SH-SY5Y (cell line): ENCODE measurements around the gene KRT9.

Experiments
- GATA2 ChIP-seq: IDR thresholded peaks from 2 replicates; pipeline ENCODE4 v1.6.1; 2011; ENCODE audit warnings: mild to moderate bottlenecking, low read depth, low read length
- GATA3 ChIP-seq: IDR thresholded peaks from 2 replicates; pipeline ENCODE4 v1.6.1; 2011; ENCODE audit warnings: low read depth, mild to moderate bottlenecking, low read length, moderate library complexity

KRT9 gene

DNA sequence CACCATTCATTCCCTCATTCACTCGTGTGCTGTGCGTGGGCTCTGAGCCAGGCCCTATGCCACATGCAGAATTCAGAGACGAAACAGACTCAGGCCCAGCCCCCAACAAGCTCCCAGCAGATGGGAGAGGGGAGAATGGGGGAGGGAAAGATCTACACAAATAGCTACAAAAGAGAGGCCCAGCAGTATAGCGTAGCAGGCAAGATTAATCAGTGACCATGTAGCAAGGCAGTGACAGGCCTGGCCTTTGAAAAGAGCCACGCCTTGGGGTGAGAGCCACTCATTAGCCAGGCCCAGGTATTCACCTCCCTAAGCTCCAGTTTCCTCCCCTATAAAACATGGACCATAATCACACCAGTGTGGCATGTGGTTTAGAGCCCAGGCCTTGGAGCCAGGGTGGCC is 27.4 kb downstream of the KRT9 start:
- TF ChIP-seq GATA2 (no peak), GATA3 (no peak)

DNA sequence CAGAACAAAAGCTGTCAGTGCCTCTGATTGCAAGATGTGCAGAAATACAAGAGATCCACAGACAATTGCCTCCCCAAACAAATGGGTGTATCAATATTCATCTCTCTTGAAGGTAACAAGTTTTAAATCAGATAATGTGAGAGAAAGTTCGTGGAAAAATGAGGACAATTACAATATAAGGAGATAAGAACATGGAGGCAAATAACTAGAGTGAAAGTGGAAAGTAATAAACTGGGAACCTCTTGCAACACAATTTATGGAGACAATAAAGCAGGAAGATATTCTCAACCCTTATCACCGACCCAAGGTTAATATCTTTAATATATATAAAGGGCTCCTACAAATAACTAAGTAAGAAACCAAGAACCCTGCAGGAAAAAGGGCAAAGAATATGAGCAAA is 29.5 kb downstream of the KRT9 start:
- TF ChIP-seq GATA3, result no peak
- no peak for TF ChIP-seq GATA2

DNA sequence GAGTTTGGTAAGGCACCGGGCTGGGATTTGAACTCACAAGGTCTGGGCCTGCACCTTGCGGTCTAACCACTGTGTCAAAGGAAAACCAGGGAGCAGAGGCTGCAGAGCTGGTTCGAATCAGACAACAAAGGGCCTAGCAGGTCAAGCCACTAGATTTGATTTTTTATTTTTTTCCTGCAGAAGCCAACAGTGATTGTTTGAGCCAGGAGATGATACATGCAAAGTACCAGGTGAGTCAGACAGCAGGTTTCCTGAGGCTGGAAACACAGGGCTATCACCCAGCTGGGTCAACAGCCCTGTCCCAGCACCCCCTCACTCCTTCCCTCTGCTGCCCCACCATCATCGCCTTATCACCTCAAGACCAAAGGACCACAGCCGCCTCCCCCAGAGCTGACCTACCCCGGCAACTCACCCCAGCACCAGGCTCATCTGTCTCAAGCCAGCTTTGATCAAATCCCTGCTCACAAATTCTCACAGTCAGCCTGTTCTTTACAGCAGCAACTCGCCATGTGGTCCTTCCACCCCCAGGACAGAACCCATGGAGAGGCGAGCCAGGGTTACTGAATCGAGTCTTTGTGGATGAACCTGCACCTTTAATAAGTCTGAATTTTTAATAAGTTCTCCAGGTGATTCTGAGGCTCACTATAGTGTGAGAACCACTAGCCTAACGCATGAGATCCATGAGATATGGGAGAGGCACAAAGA is 30.8 kb downstream of the KRT9 start:
- TF ChIP-seq GATA3, result no peak
- no peak for TF ChIP-seq GATA2

DNA sequence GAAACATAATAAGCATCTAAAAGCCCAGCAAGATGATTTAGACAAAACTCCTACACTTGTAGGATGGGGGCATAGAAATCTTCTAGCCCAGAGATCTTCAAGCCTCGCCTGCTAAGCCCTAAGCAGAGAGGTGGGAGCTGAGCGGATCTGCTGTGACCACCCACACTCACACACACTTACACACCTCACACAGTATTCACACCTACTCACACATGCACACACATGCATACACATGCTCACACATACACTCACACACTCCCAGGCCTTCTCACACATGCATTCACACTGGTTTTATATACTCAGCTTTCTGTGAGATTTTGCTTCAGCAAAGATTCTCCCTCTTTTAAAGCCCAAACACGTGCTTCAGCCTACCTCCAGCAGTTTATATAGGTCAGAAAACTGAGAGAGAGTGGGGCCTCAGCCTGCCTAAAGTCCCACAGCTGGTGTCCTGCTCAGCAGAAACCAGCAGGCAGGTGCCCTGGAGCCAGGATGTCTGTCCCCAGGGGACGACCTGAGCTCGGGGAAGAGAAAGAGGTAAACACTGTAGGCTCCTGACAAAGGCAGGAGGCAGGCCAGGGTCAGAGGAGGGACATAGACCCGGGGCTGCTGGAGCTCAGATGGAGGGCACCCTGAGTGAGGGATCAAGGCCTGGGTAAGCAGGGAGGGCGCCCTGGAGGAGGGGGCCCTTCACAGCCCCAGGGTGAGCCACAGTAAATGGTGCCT is 31.7 kb downstream of the KRT9 start:
- no peak for TF ChIP-seq GATA3

DNA sequence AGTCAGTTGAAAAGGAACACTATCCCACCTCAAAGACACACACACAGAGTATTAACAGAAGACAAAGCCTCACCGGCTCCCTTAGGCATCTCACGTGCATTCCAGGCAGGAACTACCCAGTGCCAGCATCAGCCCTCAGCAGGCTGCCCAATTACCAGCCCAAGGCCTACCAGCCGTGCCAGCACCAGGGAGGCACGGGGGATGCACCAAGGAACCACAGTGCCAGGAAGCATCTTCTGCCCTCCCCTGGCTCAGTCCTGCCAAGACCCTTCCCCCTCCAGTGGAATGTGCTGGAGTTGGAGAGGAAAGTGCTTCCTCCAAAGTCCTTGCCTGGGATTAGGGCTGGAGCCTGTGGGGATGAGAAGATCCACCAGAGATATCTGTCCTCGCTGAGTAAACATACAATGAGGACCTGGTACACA is 32.8 kb downstream of the KRT9 start:
- no peak for TF ChIP-seq GATA2
- no peak for TF ChIP-seq GATA3

DNA sequence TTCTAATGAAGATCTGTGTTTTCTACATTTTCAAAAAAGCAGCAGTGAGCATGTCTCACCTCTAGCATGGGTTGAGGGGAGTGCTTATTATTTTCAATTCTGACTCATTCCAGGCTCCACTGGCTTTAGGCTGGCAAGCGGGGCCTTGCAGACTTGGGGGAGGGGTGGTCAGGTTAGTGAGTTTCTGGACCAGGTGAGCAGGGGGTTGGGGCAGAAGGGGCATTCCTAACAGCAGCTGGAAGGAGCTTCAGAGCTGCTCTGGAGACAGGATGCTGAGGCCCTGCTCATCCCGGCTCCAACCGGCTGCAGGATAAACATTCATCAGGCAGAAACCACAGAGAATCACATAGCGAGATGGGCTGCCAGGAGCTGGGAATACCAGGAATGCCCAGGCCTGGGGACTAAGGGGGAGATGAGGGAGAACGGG is 33.3 kb downstream of the KRT9 start:
- TF ChIP-seq GATA3, result no peak
- TF ChIP-seq GATA2, result no peak

DNA sequence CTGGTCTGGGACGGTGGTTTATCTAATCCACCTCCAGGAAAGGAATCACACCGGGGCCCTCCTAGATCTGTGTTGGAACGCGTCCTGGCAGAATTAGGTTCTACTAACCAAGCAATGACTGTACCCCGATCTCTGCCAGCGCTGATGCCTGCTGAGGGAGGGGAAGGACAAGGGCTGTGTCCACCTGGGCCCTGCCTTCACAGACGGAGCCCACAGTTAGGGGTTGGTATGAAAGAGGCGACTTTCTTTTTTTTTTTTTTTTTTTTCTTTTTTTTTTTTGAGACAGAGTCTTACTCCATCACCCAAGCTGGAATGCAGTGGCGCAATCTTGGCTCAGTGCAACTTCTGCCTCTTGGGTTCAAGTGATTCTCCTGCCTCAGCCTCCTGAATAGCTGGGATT is 33.9 kb downstream of the KRT9 start:
- TF ChIP-seq GATA3, result no peak
- no peak for TF ChIP-seq GATA2

DNA sequence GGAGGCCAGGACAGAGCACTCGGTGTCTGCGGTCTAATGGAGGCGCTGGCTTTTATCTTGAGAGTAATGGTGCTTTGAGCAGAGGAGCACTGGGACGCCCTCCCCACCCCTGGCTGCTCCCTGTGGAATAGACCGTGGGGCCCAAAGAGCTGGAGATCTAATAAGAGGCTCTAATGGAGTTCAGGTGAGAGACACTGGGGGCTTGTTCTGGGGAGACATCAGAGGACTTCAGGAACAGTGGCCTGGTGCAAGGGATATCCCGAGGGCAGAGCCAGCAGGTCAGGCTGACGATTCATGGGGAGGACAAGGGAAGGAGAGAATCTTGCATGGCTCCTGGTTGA is 34.3 kb downstream of the KRT9 start:
- no peak for TF ChIP-seq GATA2
- no peak for TF ChIP-seq GATA3

DNA sequence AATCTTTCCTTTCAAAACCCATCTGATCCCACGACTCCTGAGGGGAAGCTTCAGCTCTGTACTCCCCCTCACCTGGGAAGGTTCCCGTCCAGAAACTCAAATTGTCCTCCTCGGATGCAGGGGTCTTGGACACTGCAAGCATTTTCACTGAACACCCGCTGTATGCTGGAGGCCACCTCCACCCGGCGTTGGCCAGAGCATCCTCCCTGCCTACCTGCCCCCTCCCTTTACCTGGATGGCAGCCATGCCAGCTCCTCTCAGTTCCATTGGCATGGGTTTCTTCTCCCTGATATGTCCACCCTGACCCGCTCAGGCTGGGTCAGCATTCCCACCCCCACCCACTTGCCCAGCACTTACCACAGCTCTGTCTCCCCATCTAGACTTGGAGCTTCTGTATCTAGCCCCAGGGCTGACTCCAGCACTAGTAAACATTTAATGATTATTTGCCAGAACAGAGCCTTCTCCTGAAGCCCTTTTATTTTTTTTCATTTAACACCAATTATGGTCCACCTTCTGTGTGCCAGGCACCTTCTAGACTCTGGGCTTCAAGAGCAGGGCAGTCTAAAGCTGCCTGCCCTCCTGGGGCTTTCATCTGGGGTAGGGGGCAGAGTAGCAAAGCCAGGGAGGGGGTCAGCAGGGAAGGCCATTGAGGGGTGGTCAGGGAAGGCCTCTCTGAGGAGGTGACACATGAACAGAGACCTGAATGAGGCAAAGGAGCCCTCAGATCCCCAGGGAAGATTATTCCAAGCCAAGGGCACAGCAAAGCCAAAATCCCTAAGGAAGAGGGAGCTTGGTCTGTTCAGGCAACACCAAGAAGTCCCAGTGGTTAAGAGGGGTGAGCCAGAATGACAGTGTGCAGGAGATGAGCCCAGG is 34.9 kb downstream of the KRT9 start:
- TF ChIP-seq GATA2 (peak; percentile 25; the same call in 1 of the 2 replicates), GATA3 (no peak)

DNA sequence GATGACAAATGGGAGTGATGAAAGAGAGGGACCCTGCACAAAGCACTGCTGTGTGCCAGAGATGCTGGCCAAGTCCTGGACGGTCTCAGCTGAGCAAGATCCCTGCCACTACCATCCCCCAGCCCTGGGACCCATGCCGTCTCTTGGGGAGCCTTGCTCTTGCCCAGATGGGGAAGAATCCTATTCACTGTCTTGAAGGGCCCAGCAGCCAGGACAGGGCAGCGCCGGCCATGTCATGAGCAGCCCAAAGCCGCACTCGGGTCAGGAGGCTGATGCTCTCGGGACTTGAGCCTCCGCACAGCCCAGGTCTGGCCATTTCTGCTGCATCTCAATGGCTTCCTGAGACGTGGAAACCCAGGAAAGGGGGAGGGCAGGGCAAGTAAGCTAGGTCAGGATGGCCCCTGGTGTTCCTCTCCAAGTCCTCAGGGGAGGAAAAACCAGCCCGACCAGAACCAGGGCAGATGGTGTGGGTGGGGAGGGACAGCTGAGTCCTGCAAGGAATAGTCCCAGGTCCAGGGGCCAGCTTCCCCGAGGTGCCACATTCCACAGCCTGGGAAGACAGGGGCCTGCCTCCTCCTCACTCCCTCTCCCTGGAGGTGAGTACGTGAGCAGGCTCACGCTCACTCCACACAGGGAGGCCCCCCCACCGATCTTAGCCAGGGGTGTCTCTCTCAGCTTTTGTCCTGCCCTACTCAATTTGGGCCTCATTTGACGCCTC is 35.9 kb downstream of the KRT9 start:
- TF ChIP-seq GATA3 (no peak), GATA2 (no peak)

DNA sequence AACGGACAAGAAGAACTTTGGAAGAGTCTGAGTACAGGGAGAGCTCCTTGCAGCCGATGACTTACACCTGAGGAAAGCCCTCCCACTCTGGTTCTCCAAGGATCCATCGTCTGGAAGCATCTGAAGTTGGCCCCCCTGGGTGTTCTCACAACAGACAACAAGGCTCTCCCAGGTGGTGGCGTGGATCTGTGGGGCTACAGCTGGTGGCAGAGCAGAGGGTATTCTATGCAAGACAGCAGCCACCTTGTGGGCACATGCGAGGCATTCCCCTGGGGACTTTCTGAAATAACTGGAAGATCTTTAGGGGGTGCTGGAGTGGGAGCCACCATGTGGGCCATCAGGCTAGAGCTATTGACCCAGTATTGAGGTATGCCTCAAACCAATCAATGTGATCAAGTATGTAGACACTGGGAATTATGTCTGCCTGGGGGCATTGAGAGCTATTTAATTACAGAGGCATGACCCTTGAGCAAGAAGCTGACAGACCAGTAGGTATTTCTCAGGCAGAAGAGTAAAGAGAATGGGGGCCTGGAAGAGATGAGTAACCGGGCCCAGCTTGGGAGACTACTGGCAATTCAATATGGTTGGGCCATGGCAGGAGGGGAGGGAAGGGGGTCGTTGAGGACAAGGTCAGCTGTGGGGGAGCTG is 36.8 kb downstream of the KRT9 start:
- no peak for TF ChIP-seq GATA2
- no peak for TF ChIP-seq GATA3

DNA sequence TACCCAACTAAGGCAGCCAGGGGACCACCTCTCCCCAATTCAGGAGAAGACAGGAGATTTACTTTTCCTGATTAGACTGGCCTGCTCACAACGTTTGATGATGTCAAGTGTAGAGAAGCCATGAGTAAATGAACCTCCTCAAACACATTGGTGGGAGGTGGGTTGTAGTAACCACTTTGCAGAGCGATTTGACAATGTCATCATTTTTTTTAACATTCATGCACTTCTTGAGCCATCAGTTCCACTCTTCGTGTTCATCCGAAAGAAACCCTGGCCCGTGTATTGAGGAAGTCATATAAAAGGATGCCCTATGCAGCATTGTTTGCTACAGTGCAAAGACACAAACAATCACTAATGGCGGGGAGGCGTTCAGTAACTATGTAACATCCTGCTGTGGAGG is 38.2 kb downstream of the KRT9 start:
- TF ChIP-seq GATA2 (no peak), GATA3 (no peak)

DNA sequence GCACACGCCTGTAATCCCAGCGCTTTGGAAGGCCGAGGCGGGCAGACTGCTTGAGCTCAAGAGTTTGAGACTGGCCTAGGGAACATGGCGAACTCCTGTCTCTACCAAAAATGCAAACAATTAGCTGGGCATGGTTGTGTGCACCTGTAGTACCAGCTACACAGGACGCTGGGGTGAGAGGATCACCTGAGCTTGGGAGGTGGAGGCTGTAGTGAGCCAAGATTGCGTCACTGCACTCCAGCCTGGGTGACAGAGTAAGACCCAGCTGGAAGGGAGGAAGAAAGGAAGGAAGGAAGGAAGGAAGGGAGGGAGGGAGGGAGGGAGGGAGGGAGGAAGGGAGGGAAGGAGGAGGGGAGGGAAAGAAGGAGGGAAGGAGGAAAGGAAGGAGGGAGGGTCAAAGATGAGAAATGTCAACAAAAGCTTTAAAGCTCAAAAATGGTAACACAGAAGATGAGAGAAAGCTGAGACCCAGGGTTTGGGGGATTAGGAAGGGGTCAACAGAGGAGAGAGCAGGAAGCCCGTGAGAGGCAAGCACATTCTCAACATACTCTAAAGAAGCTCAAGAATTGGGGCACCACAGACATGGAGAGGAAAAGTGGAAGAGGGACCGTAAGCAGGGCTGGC is 38.8 kb downstream of the KRT9 start:
- TF ChIP-seq GATA2 (no peak), GATA3 (no peak)
